ENCODE data around the gene NUMB.

The NUMB gene

DNA sequence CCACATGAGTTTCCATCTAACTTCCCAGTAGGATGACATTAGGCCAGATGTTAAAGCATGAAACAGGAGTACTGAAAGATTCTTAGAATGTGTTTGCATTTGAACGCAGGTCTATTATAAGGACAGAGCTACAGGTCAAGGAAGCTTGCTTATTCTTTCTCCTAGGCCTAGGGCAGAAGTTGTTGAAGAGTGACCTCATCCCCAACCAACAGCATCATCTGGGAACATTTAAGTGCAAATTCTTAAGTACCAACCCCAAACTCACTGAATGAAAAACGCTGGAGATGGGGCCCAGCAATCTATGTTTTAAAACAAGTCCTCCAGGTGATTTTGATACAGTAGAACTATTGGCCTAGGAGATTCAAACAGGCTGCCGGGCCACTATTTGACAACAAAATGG, 168.6 kb downstream of the NUMB start:
- Histone ChIP-seq H3K4me1 (ENCODE audit: control extremely low read depth in 1 of 4, control insufficient read depth in 4 of 4, insufficient read depth in 4 of 4, low read length in 3 of 4) (no peaks in the 10 kb centered on the region), H3K27me3 (replicated peaks in 2 of 5; ENCODE audit: control insufficient read depth in 4 of 5, insufficient read depth in 5 of 5, low read length in 4 of 5) (no peaks in the 10 kb centered on the region), H3K4me3 (ENCODE audit: control insufficient read depth in 1 of 7, extremely low read depth in 1 of 7, insufficient read depth in 4 of 7, low read depth in 2 of 7, low read length in 6 of 7) (no peak overlapping the region), H3K27ac (ENCODE audit: insufficient read depth in 1 of 2, low read depth in 1 of 2, low read length in 2 of 2, poor library complexity in 1 of 2, severe bottlenecking in 2 of 2) (no peak overlapping the region), H3K9me3 (ENCODE audit: control extremely low read depth in 1 of 5, control insufficient read depth in 4 of 5, insufficient read depth in 2 of 5, low read depth in 1 of 5, low read length in 4 of 5) (no peaks in the 10 kb centered on the region), H3K36me3 (ENCODE audit: control insufficient read depth in 4 of 4, insufficient read depth in 4 of 4, low read length in 3 of 4) (peaks cover 3 to 35% (median 13%) of the 10 kb centered on the region in 4 experiments)
- ChIA-PET POLR2A (no interaction called here), CTCF (interaction anchor here (3.4 kb wide), 1 partner anchor 182 kb away, joined by 22 read pairs; no protein-coding TSS in a partner anchor)
- DNase-seq = no peak
- 95% methylated on average over 2 of the region's 3 CpGs for WGBS (ENCODE audit: insufficient coverage)

DNA sequence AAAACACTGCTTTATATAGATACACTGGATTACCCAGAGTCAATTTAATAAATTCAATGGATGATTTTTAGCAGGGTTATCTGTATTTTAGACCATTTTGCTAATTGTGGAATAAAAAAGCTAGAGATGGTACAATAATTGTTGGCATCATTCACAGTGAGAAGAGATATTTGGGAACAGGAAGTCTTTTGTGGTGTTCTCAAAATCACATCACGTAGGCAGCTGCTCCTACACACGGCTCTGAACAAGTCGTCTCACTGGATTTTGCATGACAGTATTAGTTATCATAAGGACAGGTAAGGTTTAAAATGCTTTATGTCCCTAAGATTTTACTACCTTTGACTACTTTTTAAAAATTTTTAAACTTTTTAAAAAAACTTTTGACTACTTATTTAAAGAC, 169.0 kb downstream of the NUMB start:
- Histone ChIP-seq H3K27ac (ENCODE audit: insufficient read depth in 1 of 2, low read depth in 1 of 2, low read length in 2 of 2, poor library complexity in 1 of 2, severe bottlenecking in 2 of 2) (no peak overlapping the region), H3K36me3 (ENCODE audit: control insufficient read depth in 4 of 4, insufficient read depth in 4 of 4, low read length in 3 of 4) (peaks cover 6 to 38% (median 13%) of the 10 kb centered on the region in 4 experiments), H3K4me3 (ENCODE audit: control insufficient read depth in 1 of 7, extremely low read depth in 1 of 7, insufficient read depth in 4 of 7, low read depth in 2 of 7, low read length in 6 of 7) (no peak overlapping the region), H3K9me3 (ENCODE audit: control extremely low read depth in 1 of 5, control insufficient read depth in 4 of 5, insufficient read depth in 2 of 5, low read depth in 1 of 5, low read length in 4 of 5) (no peaks in the 10 kb centered on the region), H3K27me3 (replicated peaks in 2 of 5; ENCODE audit: control insufficient read depth in 4 of 5, insufficient read depth in 5 of 5, low read length in 4 of 5) (no peaks in the 10 kb centered on the region), H3K4me1 (ENCODE audit: control extremely low read depth in 1 of 4, control insufficient read depth in 4 of 4, insufficient read depth in 4 of 4, low read length in 3 of 4) (no peaks in the 10 kb centered on the region)
- WGBS (ENCODE audit: insufficient coverage) = no CpG with 5 or more reads among the region's 3 CpGs
- ChIA-PET POLR2A (no interaction called here), CTCF (interaction anchor here (0.6 to 3.4 kb wide), 2 partner anchors 96 to 182 kb away, joined by 3 to 22 read pairs; no protein-coding TSS in a partner anchor)
- no peak for DNase-seq

DNA sequence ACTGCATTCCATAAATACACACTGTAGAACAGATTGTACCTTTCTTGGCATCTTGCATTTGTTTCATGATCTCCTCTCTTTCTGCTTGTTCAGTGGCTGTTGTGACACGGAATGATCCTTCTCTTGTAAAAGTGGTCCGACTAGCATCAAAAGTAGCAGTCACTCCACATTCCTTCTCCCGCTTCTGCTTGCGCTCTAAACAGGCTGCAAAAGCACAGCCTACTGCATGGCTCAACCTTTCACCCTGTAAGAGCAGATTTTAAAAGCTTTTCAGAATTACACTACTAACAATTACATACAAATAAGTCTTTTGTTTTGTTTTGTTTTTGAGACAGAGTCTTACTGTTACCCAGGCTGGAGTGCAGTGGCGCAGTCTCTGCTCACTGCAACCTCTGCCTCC, 171.3 kb downstream of the NUMB start:
- DNase-seq = no peak
- Histone ChIP-seq H3K36me3 (ENCODE audit: control insufficient read depth in 4 of 4, insufficient read depth in 4 of 4, low read length in 3 of 4) (peaks cover 20 to 49% (median 28%) of the 10 kb centered on the region in 4 experiments), H3K4me3 (ENCODE audit: control insufficient read depth in 1 of 7, extremely low read depth in 1 of 7, insufficient read depth in 4 of 7, low read depth in 2 of 7, low read length in 6 of 7) (no peak overlapping the region), H3K4me1 (ENCODE audit: control extremely low read depth in 1 of 4, control insufficient read depth in 4 of 4, insufficient read depth in 4 of 4, low read length in 3 of 4) (no peaks in the 10 kb centered on the region), H3K9me3 (ENCODE audit: control extremely low read depth in 1 of 5, control insufficient read depth in 4 of 5, insufficient read depth in 2 of 5, low read depth in 1 of 5, low read length in 4 of 5) (no peaks in the 10 kb centered on the region), H3K27ac (ENCODE audit: insufficient read depth in 1 of 2, low read depth in 1 of 2, low read length in 2 of 2, poor library complexity in 1 of 2, severe bottlenecking in 2 of 2) (no peak overlapping the region), H3K27me3 (replicated peaks in 2 of 5; ENCODE audit: control insufficient read depth in 4 of 5, insufficient read depth in 5 of 5, low read length in 4 of 5) (no peaks in the 10 kb centered on the region)
- POLR2A ChIA-PET = no interaction called here
- CTCF ChIA-PET = interaction anchor here (0.8 to 1.3 kb wide), 2 partner anchors 8 to 114 kb away, joined by 3 to 4 read pairs; no protein-coding TSS in a partner anchor
- WGBS (ENCODE audit: insufficient coverage) = no CpG with 5 or more reads among the region's 5 CpGs

DNA sequence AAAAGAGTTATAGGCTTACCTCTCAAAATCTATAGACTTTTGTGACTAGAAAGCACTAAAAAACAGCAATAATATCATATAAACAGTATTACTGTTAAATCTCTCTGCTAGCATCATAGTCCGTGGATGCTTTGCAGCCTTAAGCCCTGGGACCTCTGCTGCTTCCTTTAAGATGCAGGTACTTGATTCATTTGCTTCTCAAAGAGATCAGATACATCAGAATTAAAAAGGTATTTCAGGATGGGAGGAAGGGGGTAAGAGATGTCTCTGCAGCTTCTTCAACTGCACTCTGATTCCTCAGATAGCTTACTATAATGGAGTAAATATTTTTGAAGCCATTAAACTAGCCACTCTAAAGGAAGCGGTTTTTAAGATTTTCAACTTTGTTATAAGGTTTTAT, 171.7 kb downstream of the NUMB start:
- no peaks in the 10 kb centered on the region for H3K4me1 ChIP-seq (ENCODE audit: control extremely low read depth in 1 of 4, control insufficient read depth in 4 of 4, insufficient read depth in 4 of 4, low read length in 3 of 4)
- no peaks in the 10 kb centered on the region for H3K9me3 ChIP-seq (ENCODE audit: control extremely low read depth in 1 of 5, control insufficient read depth in 4 of 5, insufficient read depth in 2 of 5, low read depth in 1 of 5, low read length in 4 of 5)
- no peak overlapping the region for H3K4me3 ChIP-seq (ENCODE audit: control insufficient read depth in 1 of 7, extremely low read depth in 1 of 7, insufficient read depth in 4 of 7, low read depth in 2 of 7, low read length in 6 of 7)
- no CpG with 5 or more reads among the region's 2 CpGs for WGBS (ENCODE audit: insufficient coverage)
- ChIA-PET POLR2A (no interaction called here), CTCF (interaction anchor here (0.8 to 1.3 kb wide), 2 partner anchors 9 to 113 kb away, joined by 3 to 4 read pairs; no protein-coding TSS in a partner anchor)
- no peak for DNase-seq
- peaks cover 24 to 51% (median 31%) of the 10 kb centered on the region in 4 experiments for H3K36me3 ChIP-seq (ENCODE audit: control insufficient read depth in 4 of 4, insufficient read depth in 4 of 4, low read length in 3 of 4)
- H3K27me3 ChIP-seq (replicated peaks in 2 of 5; ENCODE audit: control insufficient read depth in 4 of 5, insufficient read depth in 5 of 5, low read length in 4 of 5) = no peaks in the 10 kb centered on the region
- no peak overlapping the region for H3K27ac ChIP-seq (ENCODE audit: insufficient read depth in 1 of 2, low read depth in 1 of 2, low read length in 2 of 2, poor library complexity in 1 of 2, severe bottlenecking in 2 of 2)

DNA sequence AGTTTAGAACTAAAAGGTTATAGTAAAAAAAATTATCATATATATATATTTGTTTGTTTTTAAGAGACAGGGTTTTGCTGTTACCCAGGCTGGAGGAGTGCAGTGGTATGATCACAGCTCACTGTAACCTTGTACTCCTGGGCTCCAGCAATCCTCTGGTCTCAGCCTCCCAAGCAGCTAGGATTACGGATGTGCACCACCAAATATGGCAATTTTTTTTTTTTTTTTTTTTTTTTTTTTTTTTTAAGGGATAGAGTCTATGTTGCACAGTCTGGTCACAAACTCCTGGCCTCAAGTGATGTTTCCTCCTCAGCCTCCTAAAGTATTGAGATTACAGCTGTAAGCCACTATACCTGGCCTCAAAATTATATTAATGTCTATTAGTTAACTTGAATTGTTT, 172.4 kb downstream of the NUMB start:
- no peaks in the 10 kb centered on the region for H3K9me3 ChIP-seq (ENCODE audit: control extremely low read depth in 1 of 5, control insufficient read depth in 4 of 5, insufficient read depth in 2 of 5, low read depth in 1 of 5, low read length in 4 of 5)
- no CpG with 5 or more reads among the region's 1 CpG for WGBS (ENCODE audit: insufficient coverage)
- H3K4me3 ChIP-seq (ENCODE audit: control insufficient read depth in 1 of 7, extremely low read depth in 1 of 7, insufficient read depth in 4 of 7, low read depth in 2 of 7, low read length in 6 of 7) = no peak overlapping the region
- peaks cover 24 to 55% (median 33%) of the 10 kb centered on the region in 4 experiments for H3K36me3 ChIP-seq (ENCODE audit: control insufficient read depth in 4 of 4, insufficient read depth in 4 of 4, low read length in 3 of 4)
- no peaks in the 10 kb centered on the region for H3K4me1 ChIP-seq (ENCODE audit: control extremely low read depth in 1 of 4, control insufficient read depth in 4 of 4, insufficient read depth in 4 of 4, low read length in 3 of 4)
- H3K27me3 ChIP-seq (replicated peaks in 2 of 5; ENCODE audit: control insufficient read depth in 4 of 5, insufficient read depth in 5 of 5, low read length in 4 of 5) = no peaks in the 10 kb centered on the region
- DNase-seq = no peak
- H3K27ac ChIP-seq (ENCODE audit: insufficient read depth in 1 of 2, low read depth in 1 of 2, low read length in 2 of 2, poor library complexity in 1 of 2, severe bottlenecking in 2 of 2) = no peak overlapping the region
- POLR2A ChIA-PET = no interaction called here
- CTCF ChIA-PET = interaction anchor here (1.3 kb wide), 1 partner anchor 113 kb away, joined by 4 read pairs; no protein-coding TSS in a partner anchor

DNA sequence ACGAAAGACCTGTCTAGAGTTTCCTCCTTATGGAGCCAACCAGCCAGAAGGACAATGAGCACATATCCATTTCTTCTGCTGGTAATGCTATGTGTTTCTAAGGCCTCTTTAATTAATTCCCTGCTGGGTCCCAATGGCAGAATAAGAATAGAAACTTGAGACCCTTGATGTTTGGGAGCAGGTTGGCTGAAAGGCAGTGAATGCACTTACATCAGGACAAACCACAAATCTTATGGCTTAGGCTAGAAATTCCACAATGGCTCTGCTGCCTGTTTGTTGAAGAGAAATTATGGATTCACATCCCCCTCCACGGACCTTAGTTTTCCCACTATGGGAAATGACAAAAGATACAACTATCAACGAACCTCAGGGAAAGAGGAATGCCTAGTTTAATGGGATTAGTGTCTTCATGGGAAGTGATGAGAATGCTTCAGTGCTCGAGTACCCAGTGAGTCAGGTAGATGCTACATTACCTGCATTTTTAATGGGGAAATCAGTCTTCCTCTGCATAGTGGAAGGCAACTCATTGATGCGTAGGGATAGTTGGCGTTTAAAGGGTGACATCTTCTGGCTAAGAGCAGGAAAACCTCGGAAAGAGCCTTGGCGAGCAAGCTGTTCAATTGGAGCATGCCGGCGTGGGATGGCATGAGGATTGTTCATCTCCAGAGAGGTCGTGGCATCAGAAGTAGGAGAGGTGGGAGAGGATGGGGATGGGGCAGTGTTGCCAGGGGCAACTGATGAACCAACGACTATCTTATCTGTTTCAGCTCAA, 174.6 kb downstream of the NUMB start:
- CTCF ChIA-PET = interaction anchor here (0.9 kb wide), 1 partner anchor 189 kb away, joined by 3 read pairs; no protein-coding TSS in a partner anchor
- H3K36me3 ChIP-seq (ENCODE audit: control insufficient read depth in 4 of 4, insufficient read depth in 4 of 4, low read length in 3 of 4) = peaks cover 33 to 66% (median 41%) of the 10 kb centered on the region in 4 experiments
- 96% methylated on average over 10 of the region's 12 CpGs for WGBS (ENCODE audit: insufficient coverage)

DNA sequence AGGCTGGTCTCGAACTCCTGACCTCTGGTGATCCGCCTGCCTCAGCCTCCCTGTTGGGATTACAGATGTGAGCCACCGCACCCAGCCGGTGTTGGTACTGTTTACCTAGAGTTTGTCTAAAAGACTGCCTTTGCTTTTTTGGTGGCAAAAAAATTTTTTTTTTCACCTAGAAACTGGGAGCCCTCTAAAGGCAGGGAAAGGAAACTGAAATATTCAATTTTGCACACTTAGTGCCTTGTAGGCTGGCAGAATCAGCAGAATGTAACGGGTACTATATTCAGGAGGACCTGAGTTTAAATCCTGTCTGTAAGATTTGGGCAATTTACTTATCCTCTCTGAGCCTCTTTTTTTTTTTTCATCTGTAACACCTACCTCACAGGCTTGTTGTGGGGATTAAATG, 177.4 kb downstream of the NUMB start:
- H3K36me3 ChIP-seq (ENCODE audit: control insufficient read depth in 4 of 4, insufficient read depth in 4 of 4, low read length in 3 of 4) = peaks cover 44 to 77% (median 51%) of the 10 kb centered on the region in 4 experiments
- 87% methylated on average over 4 of the region's 5 CpGs for WGBS (ENCODE audit: insufficient coverage)

More for the DNA sequence above, 174.6 kb downstream of the NUMB start:
- H3K4me1 ChIP-seq (ENCODE audit: control extremely low read depth in 1 of 4, control insufficient read depth in 4 of 4, insufficient read depth in 4 of 4, low read length in 3 of 4) = no peaks in the 10 kb centered on the region
- no peak for DNase-seq
- H3K4me3 ChIP-seq (ENCODE audit: control insufficient read depth in 1 of 7, extremely low read depth in 1 of 7, insufficient read depth in 4 of 7, low read depth in 2 of 7, low read length in 6 of 7) = no peak overlapping the region
- no peaks in the 10 kb centered on the region for H3K9me3 ChIP-seq (ENCODE audit: control extremely low read depth in 1 of 5, control insufficient read depth in 4 of 5, insufficient read depth in 2 of 5, low read depth in 1 of 5, low read length in 4 of 5)
- H3K27me3 ChIP-seq (replicated peaks in 2 of 5; ENCODE audit: control insufficient read depth in 4 of 5, insufficient read depth in 5 of 5, low read length in 4 of 5) = no peaks in the 10 kb centered on the region
- POLR2A ChIA-PET = no interaction called here
- no peak overlapping the region for H3K27ac ChIP-seq (ENCODE audit: insufficient read depth in 1 of 2, low read depth in 1 of 2, low read length in 2 of 2, poor library complexity in 1 of 2, severe bottlenecking in 2 of 2)

More for the DNA sequence above, 177.4 kb downstream of the NUMB start:
- Histone ChIP-seq H3K27me3 (replicated peaks in 2 of 5; ENCODE audit: control insufficient read depth in 4 of 5, insufficient read depth in 5 of 5, low read length in 4 of 5) (no peaks in the 10 kb centered on the region), H3K4me3 (ENCODE audit: control insufficient read depth in 1 of 7, extremely low read depth in 1 of 7, insufficient read depth in 4 of 7, low read depth in 2 of 7, low read length in 6 of 7) (no peak overlapping the region), H3K27ac (ENCODE audit: insufficient read depth in 1 of 2, low read depth in 1 of 2, low read length in 2 of 2, poor library complexity in 1 of 2, severe bottlenecking in 2 of 2) (no peak overlapping the region), H3K4me1 (ENCODE audit: control extremely low read depth in 1 of 4, control insufficient read depth in 4 of 4, insufficient read depth in 4 of 4, low read length in 3 of 4) (no peaks in the 10 kb centered on the region), H3K9me3 (ENCODE audit: control extremely low read depth in 1 of 5, control insufficient read depth in 4 of 5, insufficient read depth in 2 of 5, low read depth in 1 of 5, low read length in 4 of 5) (no peaks in the 10 kb centered on the region)
- no peak for DNase-seq
- ChIA-PET POLR2A (no interaction called here), CTCF (interaction anchor here (1.5 kb wide), 1 partner anchor 14 kb away, joined by 5 read pairs; no protein-coding TSS in a partner anchor)
